ENCODE measurements around the gene TCERG1L.

DNA sequence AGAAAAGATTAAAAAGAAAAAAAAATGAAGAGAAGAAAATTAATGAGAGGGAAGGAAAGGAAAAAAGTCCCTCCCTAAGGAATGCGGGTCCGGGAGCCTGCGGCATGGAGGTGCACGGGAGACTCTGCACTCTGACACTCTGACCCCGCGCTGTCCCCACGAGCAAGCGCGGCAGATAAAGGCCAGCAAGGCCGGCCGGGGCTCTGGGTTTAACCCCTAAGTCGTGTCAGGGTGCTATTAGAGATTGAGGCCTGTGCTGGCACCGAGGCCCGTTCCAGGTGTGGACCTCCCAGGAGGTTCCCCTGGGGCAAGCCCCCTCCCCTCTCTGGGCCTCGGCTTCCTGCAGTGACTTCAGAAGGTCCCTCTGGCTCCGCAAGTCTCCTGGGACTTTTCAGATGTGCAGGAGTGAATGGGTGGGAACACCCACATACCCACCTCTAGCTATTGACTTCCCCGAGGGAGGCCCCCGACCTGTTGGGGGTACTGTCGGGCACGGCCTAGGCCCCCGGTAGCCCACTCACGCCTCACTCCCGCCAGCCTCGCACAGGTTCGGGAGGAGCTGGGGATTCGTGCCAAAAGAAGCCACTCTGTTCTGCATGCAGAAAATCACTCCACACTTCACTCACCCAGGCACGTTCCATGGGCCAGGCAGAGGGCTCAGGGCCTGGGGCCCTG, 164.1 kb downstream of the TCERG1L start:
- TF ChIP-seq GATA2 (IDR thresholded peaks at IDR 0.05; ENCODE audit: low read depth, low read length) (no peak), GATA3 (IDR thresholded peaks at IDR 0.05; ENCODE audit: low read depth, low read length) (no peak)
